K562 (cell line): ENCODE measurements around the gene FAM83E. TPM values are rescaled to one million over a fixed set of nuclear protein-coding genes. Genes with fewer than 3 reads are reported as not detected.

Experiments used
- ARHGAP35 ChIP-seq: fragments of 450-650 bp; IDR thresholded peaks from 2 replicates; pipeline ENCODE4 v1.6.1; 2018; ENCODE audit not compliant: partially characterized antibody
- ATF1 ChIP-seq, 2 experiments: fragments of 450-650 bp in 1 of 2; IDR thresholded peaks; 2 replicates each; pipeline ENCODE4 v1.6.1; 2016; ENCODE audit warnings: missing compliant biosample characterization in 1 of 2, missing genetic modification characterization in 1 of 2
- CREB3 ChIP-seq: fragments of 450-650 bp; conservative IDR thresholded peaks from 2 replicates; pipeline ENCODE4 v1.6.1; 2016; ENCODE audit warnings: missing genetic modification characterization, low read depth, mild to moderate bottlenecking, missing compliant biosample characterization, moderate library complexity
- ELF4 ChIP-seq: fragments of 450-650 bp; formaldehyde crosslinking; IDR thresholded peaks from 2 replicates; pipeline ENCODE4 v1.4.0; 2022; ENCODE audit warnings: missing genetic modification characterization
- ESRRB ChIP-seq: fragments of 250-450 bp; sonication (Bioruptor Pico); IDR thresholded peaks from 2 replicates; pipeline ENCODE4 v1.5.0; 2020; ENCODE audit warnings: mild to moderate bottlenecking, moderate library complexity, borderline replicate concordance
- ETS1 ChIP-seq: conservative IDR thresholded peaks from 2 replicates; pipeline ENCODE4 v1.6.1; 2011; ENCODE audit warnings: low read depth, mild to moderate bottlenecking, low read length; ENCODE audit not compliant: control insufficient read depth
- HDAC2 ChIP-seq: fragments of 450-650 bp; IDR thresholded peaks from 2 replicates; pipeline ENCODE4 v1.6.1; 2016; ENCODE audit warnings: mild to moderate bottlenecking
- HNRNPK ChIP-seq: fragments of 200-400 bp; formaldehyde crosslinking; IDR thresholded peaks from one replicate; pipeline ENCODE4 v1.6.1; 2018; ENCODE audit warnings: mild to moderate bottlenecking, low read depth, low read length; ENCODE audit not compliant: poor library complexity, severe bottlenecking
- RBFOX2 ChIP-seq: fragments of 200-400 bp; formaldehyde crosslinking; IDR thresholded peaks from 2 replicates; pipeline ENCODE4 v1.6.1; 2017; ENCODE audit warnings: low read depth, mild to moderate bottlenecking, low read length, moderate library complexity
- RERE ChIP-seq: sonication (generic); formaldehyde crosslinking; IDR thresholded peaks from 2 replicates; pipeline ENCODE4 v1.8.0; 2023; ENCODE audit warnings: missing genetic modification reagents, mild to moderate bottlenecking, borderline replicate concordance
- SIX5 ChIP-seq, 2 experiments: IDR thresholded peaks; 2 replicates each; pipeline ENCODE4 v1.6.1; 2011; ENCODE audit warnings: low read length in 2 of 2, borderline replicate concordance in 1 of 2, low read depth in 1 of 2, mild to moderate bottlenecking in 1 of 2, moderate library complexity in 1 of 2; ENCODE audit not compliant: insufficient read depth in 1 of 2
- SLC30A9 ChIP-seq: fragments of 250-450 bp; sonication (Bioruptor Pico); IDR thresholded peaks from 2 replicates; pipeline ENCODE4 v1.8.0; 2022; ENCODE audit warnings: mild to moderate bottlenecking, moderate library complexity
- STAT6 ChIP-seq: sonication (generic); formaldehyde crosslinking; IDR thresholded peaks from 2 replicates; pipeline ENCODE4 v1.8.1; 2023; ENCODE audit warnings: mild to moderate bottlenecking, missing genetic modification reagents
- TRIM24 ChIP-seq, 2 experiments: fragments of 450-650 bp; IDR thresholded peaks; 2 replicates each; pipeline ENCODE4 v1.6.1; 2016
- ZBTB26 ChIP-seq: fragments of 450-650 bp; formaldehyde crosslinking; IDR thresholded peaks from 2 replicates; pipeline ENCODE4 v1.4.0; 2022; ENCODE audit warnings: missing genetic modification characterization
- ZNF212 ChIP-seq: fragments of 450-650 bp; formaldehyde crosslinking; IDR thresholded peaks from 2 replicates; pipeline ENCODE4 v1.4.0; 2020; ENCODE audit warnings: mild to moderate bottlenecking
- polyA plus RNA-seq, 8 experiments: library from polyadenylated mRNA; depleted of rRNA in 4 of 8; stranded (reverse) in 5 of 8; unstranded in 3 of 8; fragments of >200 nt; fragmentation: Nextera tagmentation in 2 of 8; fragmentation: Illumina TruSeq in 1 of 8; extraction: Ambion mirVana in 2 of 8; extraction: Trizol in 1 of 8; gene quantifications; 2 replicates each; pipeline versions ENCODE4 v1.2.1 to v1.2.3, GENCODE V29; 2011 to 2014; ENCODE audit warnings: inconsistent platforms in 1 of 8, missing spikeins in 1 of 8
- total RNA-seq, 7 experiments: library from RNA; depleted of rRNA in 6 of 7; stranded (reverse); fragments of >200 nt in 6 of 7; fragmentation: Illumina TruSeq in 2 of 7; extraction: Trizol in 2 of 7; gene quantifications; 2 replicates each; pipeline versions ENCODE4 v1.2.1 to v1.2.3, GENCODE V29; 2011 to 2021; ENCODE audit warnings: low replicate concordance in 1 of 7

The FAM83E gene
- total and polyA plus RNA-seq, 9 of the 15 experiments (the other 6 are each of a cell fraction or from before 2014, with no cell fraction given), result 0.15 to 0.87 (median 0.29) TPM; not detected in 4

- no peak for TF ChIP-seq ZBTB26 (CRISPR knock-in tag)
- TF ChIP-seq ATF1 (CRISPR knock-in tag; IDR thresholded peaks at IDR 0.05), result no peak
- TF ChIP-seq ATF1 (tag; IDR thresholded peaks at IDR 0.05), result no peak
- 0 out of 2 replicates have a peak, but pooled peaks have one; percentile 19 for TF ChIP-seq ZNF212 (CRISPR knock-in tag)
- TF ChIP-seq RBFOX2, result no peak
- TF ChIP-seq RERE (CRISPR knock-in tag), result no peak
- TF ChIP-seq ESRRB (CRISPR knock-in tag), result no peak
- no peak for TF ChIP-seq HNRNPK
- TF ChIP-seq SIX5 (IDR thresholded peaks at IDR 0.05; ENCODE audit: borderline replicate concordance in 1 of 2, insufficient read depth in 1 of 2, low read depth in 1 of 2, low read length in 2 of 2), result no peak
- no peak for TF ChIP-seq SLC30A9 (CRISPR knock-in tag)
- no peak for TF ChIP-seq ARHGAP35
- TF ChIP-seq CREB3 (tag), result 0 out of 2 replicates have a peak, but pooled peaks have one; percentile 30
- TF ChIP-seq ETS1, result no peak
- TF ChIP-seq HDAC2, result 0 out of 2 replicates have a peak, but pooled peaks have one; percentile 21
- TF ChIP-seq TRIM24 (IDR thresholded peaks at IDR 0.05), result no peak
- 0 out of 2 replicates have a peak, but pooled peaks have one; percentile 25 for TF ChIP-seq ELF4 (CRISPR knock-in tag)
- TF ChIP-seq STAT6 (CRISPR knock-in tag), result no peak
Observed at GRCh38 chr19:48623556-48624066, 8.7 kb upstream of the FAM83E start (continued).
